HPDE6-E6E7 (cell line): ENCODE data around the gene ZNF566.

Experiments used
- DNase-seq: peaks from one replicate; pipeline ENCODE4 v3.0.0; 2011; ENCODE audit warnings: missing footprints; ENCODE audit errors: extremely low spot score

The ZNF566 gene

DNA sequence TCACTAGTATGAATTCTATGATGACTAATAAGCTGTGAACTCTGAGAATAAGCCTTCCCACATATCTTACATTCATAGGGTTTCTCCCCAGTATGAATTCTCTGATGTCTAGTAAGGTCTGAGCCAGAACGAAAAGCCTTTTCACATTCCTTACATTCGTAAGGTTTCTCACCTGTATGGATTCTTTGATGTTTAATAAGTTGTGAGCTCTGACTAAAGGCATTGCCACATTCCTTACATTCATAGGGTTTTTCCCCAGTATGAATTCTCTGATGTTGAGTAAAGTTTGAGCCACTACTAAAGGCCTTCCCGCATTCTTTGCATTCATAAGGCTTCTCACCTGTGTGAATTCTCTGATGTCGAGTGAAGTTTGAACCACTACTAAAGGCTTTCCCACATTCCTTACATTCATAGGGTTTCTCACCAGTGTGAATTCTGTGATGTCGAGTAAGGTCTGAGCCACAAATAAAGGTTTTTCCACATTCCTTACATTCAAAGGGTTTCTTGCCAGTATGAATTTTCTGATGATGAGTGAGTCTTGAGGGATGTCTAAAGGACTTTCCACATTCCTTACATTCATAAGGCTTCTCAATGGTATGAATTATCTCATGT, 40.2 kb downstream of the ZNF566 start:
- DNase-seq, result no peak

DNA sequence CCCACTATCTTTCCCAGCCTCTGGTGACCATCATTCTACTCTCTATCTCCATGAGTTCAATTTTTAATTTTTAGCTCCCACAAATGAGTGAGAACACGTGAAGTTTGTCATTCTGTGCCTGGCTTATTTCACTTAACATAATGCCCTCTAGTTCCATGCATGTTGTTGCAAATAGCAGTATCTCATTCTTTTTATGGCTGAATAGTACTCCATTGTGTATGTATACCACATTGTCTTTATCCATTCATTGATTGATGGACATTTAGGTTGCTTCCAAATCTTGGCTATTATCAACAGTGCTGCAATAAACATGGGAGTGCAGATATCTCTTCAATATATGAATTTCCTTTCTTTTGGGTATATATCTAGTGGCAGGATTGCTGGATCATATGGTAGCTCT, 48.0 kb downstream of the ZNF566 start:
- DNase-seq, result no peak

DNA sequence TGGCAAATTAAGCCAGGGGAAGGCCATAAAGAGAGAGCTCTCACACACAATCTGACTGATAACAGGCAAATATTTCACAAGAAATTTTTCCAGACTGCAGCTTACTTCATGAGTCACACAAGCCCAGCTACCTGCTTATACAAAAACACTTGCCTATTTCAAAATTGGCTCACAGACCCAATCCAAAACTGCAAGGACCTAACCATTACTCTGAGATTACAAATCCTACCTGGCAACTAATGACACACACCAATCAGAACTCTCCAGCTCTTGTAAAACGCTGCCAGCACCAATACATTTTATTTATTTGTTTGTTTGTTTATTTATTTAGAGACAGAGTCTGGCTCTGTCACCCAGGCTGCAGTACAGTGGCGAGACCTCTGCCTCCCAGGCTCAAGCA, 52.8 kb downstream of the ZNF566 start:
- DNase-seq, result peak; percentile 17

DNA sequence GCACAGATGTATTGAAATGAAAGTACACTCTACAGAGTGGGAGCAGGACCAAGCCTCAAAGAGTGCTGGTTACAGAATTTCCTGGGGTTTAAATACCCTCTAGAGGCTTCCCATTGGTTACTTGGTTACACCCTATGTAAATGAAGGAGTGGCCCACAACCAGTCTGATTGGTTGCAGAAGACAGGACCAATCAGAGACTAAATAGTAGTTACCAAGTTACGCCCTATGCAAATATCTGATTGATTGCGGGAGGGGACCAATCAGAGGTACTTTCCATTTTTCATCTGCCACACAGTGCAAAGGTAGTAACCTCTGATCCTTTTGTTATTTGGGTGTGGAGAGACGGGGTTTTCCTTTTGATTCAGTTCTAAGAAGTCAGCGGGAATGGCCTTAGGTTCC, 65.4 kb downstream of the ZNF566 start:
- DNase-seq, result no peak

DNA sequence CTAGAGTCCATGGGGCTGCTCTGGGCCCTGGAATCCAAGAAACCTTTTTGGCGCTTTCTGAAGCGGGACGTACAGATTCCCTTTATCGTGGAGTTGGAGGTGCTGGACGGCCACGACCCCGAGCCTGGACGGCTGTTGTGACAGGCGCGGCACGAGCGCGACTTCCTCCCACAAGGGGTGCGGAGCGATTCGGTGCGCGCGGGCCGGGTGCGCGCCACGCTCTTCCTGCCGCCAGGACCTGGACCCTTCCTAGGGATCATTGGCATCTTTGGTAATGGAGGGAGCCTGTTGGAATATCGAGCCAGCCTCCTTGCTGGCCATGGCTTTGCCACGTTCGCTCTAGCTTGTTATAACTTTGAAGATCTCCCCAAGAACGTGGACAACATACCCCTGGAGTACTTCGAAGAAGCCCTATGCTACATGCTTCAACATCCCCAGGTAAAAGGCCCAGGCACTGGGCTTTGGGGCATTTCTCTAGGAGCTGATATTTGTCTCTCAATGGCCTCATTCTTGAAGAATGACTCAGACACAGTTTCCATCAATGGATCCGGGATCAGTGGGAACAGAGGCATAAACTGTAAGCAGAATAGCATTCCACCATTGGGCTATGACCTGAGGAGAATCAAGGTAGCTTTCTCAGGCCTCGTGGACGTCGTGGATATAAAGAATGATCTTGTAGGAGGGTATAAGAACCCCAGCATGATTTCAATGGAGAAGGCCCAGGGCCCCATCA, 67.4 kb downstream of the ZNF566 start:
- no peak for DNase-seq

DNA sequence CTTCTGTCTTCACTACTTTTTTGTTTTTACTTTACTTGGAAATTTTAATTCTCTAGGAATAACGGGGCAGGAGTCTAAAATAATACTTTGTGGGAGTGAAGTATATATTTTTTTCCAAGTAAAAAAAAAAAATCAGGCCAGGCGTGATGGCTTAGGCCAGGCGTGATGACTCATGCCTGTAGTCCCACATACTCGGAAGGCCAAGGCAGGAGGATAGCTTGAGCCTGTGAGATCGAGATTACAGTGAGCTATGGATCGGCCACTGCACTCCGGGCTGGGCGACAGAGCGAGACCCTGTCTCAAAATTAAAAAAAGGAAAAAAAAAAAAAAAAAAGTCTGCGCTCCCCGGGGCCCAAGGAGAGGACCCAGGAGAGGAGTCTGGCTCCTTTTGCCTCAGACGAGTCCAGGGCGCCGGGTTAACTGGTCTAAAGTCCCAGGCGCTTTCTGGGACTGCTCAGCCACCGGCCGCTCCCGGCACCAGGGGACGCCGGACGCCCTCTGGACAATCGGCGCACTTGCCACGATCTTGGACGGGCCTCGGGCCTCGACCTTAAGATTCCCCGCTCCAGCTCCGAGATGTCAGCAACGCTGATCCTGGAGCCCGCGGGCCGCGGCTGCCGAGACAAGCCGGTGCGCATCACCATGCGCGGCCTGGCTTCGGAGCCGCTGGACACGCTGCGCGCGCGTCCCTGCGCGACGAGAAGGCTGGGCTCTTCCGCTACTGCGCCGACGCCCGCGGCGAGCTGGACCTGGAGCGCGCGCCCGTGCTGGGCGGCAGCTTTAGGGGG, 68.2 kb downstream of the ZNF566 start:
- no peak for DNase-seq

DNA sequence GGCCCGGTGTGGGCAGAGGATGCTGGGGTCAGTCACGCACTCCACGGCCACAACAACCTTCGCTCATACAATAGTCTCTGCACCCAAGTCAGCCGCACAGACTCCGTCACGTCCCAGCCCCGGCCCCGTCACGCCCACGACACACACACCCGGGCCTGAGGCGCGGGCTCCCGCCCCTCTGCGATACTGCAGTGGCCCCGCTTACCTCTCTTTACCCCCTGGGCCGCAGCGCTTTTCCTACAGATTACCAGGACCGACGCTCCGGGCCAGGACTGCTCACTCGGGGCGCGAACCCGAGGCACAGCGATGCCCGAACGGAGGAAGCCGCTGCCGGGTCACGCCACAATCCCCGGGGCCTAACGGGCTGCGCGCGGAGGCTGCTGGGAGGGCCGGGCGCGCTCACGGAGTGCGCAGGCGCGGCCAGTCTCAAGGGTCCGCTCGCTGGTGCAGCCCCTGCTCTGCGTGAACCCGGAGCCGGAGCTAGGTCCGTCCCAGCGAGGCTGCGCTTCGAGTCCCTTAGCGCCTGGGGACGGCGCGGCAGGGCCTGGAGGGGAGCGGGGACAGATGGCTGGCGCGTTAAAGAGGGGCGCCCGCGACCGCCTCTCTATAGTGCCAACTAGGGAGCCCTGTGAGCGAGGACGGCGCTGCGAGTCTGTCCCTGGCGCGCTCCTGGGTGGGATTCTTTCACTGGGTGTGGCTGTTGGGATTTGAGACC, 70.9 kb downstream of the ZNF566 start, which contains the start of gene ZFP82:
TSS of gene ZFP82 (minus strand) at position 358 of the 715 bp plus-strand sequence. CDS start 8,855 bp downstream, outside the sequence.
- DNase-seq, result peak; percentile 79

DNA sequence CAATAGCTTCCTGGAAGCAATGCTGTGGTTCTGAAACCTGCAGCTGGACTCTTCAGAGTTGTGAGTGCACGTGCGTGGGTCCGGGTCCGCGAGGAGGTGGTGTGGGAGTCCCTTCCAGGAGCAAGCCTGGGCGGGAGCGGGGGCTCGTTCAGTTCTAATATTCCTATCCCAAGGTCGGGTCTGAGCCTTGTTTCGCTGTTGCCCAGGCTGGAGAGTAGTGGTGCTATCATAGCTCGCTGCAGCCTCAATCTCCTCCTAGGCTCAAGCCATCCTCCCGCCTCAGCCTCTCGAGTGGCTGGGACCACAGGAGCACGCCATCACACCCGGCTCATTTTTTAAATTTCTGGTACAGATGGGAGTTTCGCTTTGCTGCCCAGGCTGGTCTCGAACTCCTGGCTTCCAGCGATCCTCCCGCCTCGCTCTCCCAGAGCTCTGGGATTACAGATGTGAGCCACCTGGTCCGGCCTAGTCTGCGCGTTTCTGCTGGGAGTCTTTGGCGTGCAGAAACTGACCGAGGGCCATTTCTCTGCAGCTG, 71.5 kb downstream of the ZNF566 start:
- no peak for DNase-seq

DNA sequence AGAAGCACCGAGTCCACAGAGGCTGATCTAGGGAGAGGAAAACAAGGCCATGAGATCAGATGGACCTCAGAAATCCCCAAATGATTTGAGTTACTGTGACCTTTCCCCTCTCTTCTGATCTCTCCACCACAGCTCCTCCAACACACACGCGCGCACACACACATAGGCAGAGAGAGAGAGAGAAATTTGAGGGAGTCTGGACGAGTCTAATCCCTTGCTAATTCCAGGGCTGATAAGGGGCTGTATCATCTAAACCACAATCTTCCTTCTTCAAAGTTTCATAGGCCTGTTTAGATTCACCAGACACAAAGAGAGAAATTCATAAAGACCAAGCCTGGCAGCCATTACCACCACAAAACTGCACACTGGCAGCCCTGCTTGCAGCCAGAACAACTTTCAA, 79.5 kb downstream of the ZNF566 start:
- DNase-seq, result no peak

DNA sequence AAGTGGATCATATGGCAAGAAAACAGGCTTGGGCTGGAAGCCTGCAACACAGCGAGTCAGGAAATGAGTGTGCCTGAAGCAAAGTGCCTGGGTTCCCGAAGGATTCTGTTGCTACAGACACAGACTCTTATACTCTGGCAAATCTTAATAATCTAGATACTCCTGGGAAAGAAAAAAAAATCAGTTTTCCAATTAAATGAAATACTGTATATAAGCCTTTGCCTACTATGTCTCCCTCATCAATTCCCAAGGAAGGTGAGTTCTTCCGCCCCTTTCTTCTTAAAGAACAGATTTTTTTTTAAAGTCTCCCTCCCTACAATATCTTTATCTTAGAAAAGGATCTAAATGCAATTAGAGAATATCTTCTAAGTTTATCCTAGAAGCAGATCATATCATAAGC, 81.3 kb downstream of the ZNF566 start:
- no peak for DNase-seq

DNA sequence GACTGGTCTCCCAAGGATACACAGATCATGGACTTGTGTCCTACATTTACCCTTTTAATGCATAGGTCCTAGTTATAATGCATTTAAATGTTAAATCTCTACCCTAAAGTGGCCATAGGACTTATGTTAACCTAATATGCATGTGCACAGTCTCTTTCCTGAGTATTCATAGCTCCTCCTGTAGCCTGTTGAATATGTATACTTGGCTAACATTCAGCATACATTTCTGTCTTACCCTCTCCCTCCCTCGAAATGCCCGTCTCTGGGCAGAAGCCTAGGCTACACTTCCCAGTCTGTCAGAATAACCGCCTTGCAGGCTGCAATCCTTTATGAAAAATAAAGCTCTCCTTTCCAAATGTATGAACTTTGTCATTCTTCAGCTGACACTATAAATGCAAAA, 84.9 kb downstream of the ZNF566 start:
- DNase-seq, result no peak

DNA sequence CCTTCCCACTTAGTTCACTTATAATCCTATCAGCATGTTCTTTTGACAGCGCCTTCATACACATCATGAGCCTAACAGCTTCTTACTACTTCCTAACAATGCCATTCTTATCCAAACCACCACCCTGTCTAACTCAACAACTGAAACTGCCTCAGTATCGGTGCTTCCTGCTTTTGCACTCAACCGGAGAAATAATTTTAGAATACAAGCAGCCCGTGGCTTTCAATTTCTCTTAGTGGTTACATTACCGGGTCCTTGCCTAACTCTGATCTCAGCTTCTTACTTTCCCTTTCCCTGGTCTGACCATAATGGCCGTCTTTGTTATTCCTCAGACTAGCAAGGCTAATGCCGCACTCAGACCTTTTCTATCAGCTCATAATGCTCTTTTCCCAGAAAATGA, 87.9 kb downstream of the ZNF566 start:
- no peak for DNase-seq

DNA sequence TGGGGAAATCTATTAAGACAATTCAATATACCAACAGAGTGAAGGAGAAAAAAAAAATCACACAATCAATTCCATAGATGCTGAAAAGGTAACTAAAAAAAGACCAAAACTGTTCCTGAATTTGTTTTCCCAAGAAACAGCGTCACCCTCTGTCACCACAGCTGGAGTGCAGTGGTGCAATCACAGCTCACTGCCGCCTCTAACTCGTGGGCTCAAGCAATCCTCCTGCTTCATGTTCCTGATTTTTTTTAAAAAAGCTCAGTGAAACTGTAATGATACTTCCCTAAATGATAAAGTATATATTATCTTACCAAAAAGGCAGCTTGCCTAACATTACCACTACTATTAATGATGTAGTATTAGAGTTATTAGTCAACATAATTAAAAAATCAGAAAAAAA, 90.8 kb downstream of the ZNF566 start:
- no peak for DNase-seq
